ENCODE data around the gene CNTN4. TPM values are rescaled to one million over a fixed set of nuclear protein-coding genes. Genes with fewer than 3 reads are reported as not detected.

The CNTN4 gene
- total RNA-seq, 1 experiment from 2014 or later = 1.6 TPM

DNA sequence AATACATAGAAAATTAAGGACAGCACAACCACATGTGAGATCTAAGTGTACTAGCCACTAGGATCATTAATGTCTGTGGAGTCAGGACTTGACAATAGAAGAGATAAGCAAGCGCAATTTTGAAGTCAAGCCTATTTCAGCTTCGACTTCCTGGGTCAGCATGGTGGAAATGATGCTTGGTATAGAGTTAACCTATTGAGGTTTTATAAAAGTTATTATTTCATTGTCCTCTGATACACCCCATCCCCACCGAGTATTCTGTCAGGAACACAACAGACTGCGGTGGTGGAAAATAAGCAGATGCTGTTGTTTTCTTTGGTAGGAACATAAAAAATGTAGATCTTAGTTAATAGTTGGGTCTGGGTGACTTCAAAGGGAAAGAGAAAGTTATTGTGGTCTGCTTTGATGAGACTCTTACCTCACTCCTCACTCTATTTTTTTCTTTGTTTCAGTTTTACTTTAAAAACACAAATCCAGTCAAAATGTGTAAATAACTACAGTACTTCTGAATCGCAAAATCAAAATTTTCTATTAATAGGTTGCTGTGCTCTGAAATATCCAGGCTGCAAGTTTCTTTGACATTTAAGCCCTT is 929.4 kb downstream of the CNTN4 start:
- no CpG with 5 or more reads among the region's 5 CpGs for WGBS (ENCODE audit: extremely low coverage, insufficient read length, low lambda C conversion rate)
- Histone ChIP-seq H3K4me1 (ENCODE audit: insufficient read depth, low read length) (no peaks in the 10 kb centered on the region; the same call in 1 of the 2 replicates), H3K9ac (ENCODE audit: extremely low read depth, insufficient read length, low read length) (no peak overlapping the region), H4K5ac (ENCODE audit: insufficient read length, low read depth, low read length) (no peak overlapping the region), H2AK5ac (ENCODE audit: insufficient read length, low read length) (no peak overlapping the region), H4K20me1 (ENCODE audit: control insufficient read depth, insufficient read depth, insufficient read length) (no peaks in the 10 kb centered on the region), H2BK15ac (ENCODE audit: low read depth, low read length) (no peak overlapping the region), H3T11ph (ENCODE audit: low read length) (no peak overlapping the region), H2BK20ac (ENCODE audit: low read depth, low read length, poor library complexity, severe bottlenecking) (no peak overlapping the region), H3K79me2 (ENCODE audit: insufficient read depth, low read length) (no peaks in the 10 kb centered on the region), H3K27me3 (ENCODE audit: insufficient read depth, low read length) (no peaks in the 10 kb centered on the region), H3K27ac (ENCODE audit: insufficient read length, low read depth, low read length) (no peak overlapping the region), H2BK12ac (ENCODE audit: insufficient read length, low read depth, low read length) (no peak overlapping the region), H3K14ac (ENCODE audit: insufficient read depth, low read length) (no peak overlapping the region), H3K23ac (ENCODE audit: insufficient read length, low read depth, low read length) (no peak overlapping the region), H2AFZ (ENCODE audit: low read length) (no peak overlapping the region), H3K79me1 (ENCODE audit: insufficient read depth, low read depth, low read length, poor library complexity, severe bottlenecking) (no peaks in the 10 kb centered on the region), H4K8ac (replicated peaks; ENCODE audit: insufficient read length, low read depth, low read length) (no peak overlapping the region), H4K91ac (ENCODE audit: insufficient read length, low read depth, low read length) (no peak overlapping the region), H3K18ac (ENCODE audit: insufficient read length, low read depth, low read length) (no peak overlapping the region), H3K4me2 (ENCODE audit: insufficient read depth, insufficient read length, low read length) (no peak overlapping the region), H3K23me2 (ENCODE audit: insufficient read length, low read depth, low read length, poor library complexity, severe bottlenecking) (no peaks in the 10 kb centered on the region), H2BK5ac (ENCODE audit: insufficient read length, low read length) (no peak overlapping the region), H3K56ac (ENCODE audit: insufficient read length, low read depth, low read length) (no peak overlapping the region), H2BK120ac (ENCODE audit: low read depth, low read length, poor library complexity, severe bottlenecking) (no peak overlapping the region), H3K4ac (ENCODE audit: low read depth, low read length) (no peak overlapping the region), H3K9me3 (ENCODE audit: control insufficient read depth, low read depth, low read length) (no peaks in the 10 kb centered on the region)
- Mint-ChIP-seq H3K27me3 (ENCODE audit: low read depth) (no peaks in the 10 kb centered on the region), H3K4me1 (peaks cover 21 to 22% of the 10 kb centered on the region in 2 experiments), H3K36me3 (ENCODE audit: insufficient read depth in 1 of 3, low read depth in 3 of 3) (no peaks in the 10 kb centered on the region), H3K27ac (no peak overlapping the region), H3K9me3 (no peaks in the 10 kb centered on the region), H3K4me3 (no peak overlapping the region)
- no peak for DNase-seq
- TF ChIP-seq, protein P1, sequence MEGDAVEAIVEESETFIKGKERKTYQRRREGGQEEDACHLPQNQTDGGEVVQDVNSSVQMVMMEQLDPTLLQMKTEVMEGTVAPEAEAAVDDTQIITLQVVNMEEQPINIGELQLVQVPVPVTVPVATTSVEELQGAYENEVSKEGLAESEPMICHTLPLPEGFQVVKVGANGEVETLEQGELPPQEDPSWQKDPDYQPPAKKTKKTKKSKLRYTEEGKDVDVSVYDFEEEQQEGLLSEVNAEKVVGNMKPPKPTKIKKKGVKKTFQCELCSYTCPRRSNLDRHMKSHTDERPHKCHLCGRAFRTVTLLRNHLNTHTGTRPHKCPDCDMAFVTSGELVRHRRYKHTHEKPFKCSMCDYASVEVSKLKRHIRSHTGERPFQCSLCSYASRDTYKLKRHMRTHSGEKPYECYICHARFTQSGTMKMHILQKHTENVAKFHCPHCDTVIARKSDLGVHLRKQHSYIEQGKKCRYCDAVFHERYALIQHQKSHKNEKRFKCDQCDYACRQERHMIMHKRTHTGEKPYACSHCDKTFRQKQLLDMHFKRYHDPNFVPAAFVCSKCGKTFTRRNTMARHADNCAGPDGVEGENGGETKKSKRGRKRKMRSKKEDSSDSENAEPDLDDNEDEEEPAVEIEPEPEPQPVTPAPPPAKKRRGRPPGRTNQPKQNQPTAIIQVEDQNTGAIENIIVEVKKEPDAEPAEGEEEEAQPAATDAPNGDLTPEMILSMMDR (conservative IDR thresholded peaks at IDR 0.05) = no peak

Measured in H9 (cell line).